Measurements from ENCODE around the gene PHF2. TPM values are rescaled to one million over a fixed set of nuclear protein-coding genes. Genes with fewer than 3 reads are reported as not detected.

The PHF2 gene
- total RNA-seq, 3 donors from 2014 or later, result 24.8 to 26.9 (median 25.9) TPM

DNA sequence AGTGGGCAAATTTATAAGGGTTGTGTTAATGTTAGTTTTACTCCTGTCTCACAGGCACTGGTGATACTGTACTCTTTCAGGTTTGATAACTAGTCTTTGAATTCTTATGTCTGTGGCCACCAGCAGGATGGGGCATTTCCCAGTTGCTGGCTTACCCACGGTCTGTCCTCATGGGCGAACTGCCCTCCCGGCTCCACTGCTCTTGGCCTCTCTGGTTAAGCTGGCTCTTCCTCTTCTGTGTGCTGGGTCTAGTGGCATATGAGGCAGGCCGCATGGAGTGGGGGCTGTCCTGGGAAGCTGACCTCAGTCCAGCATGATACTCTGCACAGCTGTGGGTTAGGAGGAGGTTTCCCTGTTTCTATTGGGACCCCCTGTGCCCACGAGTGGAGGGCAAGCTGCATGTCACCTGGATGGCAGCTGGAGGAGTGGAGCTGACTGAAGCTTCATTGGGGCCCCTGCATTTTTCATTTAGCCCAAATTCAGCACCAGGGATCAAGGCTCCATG is 19.5 kb downstream of the PHF2 start:
- H3K9me3 ChIP-seq, result no peaks in the 10 kb centered on the region
- H3K4me1 ChIP-seq, result peaks cover 0 to 9% of the 10 kb centered on the region in 2 donors
- no peak overlapping the region for H3K4me3 ChIP-seq
- no peak overlapping the region for H3K27ac ChIP-seq
- no peak for DNase-seq (ENCODE audit: low spot score in 2 of 2)
- TF ChIP-seq, protein P1, sequence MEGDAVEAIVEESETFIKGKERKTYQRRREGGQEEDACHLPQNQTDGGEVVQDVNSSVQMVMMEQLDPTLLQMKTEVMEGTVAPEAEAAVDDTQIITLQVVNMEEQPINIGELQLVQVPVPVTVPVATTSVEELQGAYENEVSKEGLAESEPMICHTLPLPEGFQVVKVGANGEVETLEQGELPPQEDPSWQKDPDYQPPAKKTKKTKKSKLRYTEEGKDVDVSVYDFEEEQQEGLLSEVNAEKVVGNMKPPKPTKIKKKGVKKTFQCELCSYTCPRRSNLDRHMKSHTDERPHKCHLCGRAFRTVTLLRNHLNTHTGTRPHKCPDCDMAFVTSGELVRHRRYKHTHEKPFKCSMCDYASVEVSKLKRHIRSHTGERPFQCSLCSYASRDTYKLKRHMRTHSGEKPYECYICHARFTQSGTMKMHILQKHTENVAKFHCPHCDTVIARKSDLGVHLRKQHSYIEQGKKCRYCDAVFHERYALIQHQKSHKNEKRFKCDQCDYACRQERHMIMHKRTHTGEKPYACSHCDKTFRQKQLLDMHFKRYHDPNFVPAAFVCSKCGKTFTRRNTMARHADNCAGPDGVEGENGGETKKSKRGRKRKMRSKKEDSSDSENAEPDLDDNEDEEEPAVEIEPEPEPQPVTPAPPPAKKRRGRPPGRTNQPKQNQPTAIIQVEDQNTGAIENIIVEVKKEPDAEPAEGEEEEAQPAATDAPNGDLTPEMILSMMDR (IDR thresholded peaks at IDR 0.05), result no peak
- TF ChIP-seq POLR2A (IDR thresholded peaks at IDR 0.05) (no peak), POLR2AphosphoS5 (IDR thresholded peaks at IDR 0.05) (no peak)
- no peaks in the 10 kb centered on the region for H3K36me3 ChIP-seq
- no peaks in the 10 kb centered on the region for H3K27me3 ChIP-seq
- intact Hi-C loops (cut with DNase I; ENCODE audit: low total_unique reads), result no loop called here

DNA sequence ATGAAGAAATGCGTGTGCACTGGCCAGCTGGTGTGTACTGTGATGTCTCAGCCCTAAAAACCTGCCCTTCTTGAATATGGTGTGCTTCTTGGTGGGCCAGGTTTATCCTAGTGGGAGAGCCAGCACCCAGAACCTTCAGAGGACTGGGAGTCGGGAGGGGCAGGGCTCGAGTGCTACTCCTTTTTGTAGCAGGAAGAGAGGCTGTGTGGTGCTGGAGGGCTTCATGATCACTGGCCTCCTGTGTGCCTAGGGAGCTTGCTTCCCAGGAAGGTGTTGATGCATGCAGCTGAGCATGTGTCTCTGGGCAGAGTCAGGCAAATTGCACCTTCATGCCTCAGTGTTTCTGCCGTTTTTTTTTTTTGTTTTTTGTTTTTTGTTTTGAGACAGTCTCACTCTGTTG is 20.0 kb downstream of the PHF2 start:
- no peaks in the 10 kb centered on the region for H3K9me3 ChIP-seq
- no peak overlapping the region for H3K27ac ChIP-seq
- H3K4me3 ChIP-seq, result no peak overlapping the region
- H3K36me3 ChIP-seq, result no peaks in the 10 kb centered on the region
- H3K4me1 ChIP-seq, result peaks cover 0 to 9% of the 10 kb centered on the region in 2 donors
- TF ChIP-seq, protein P1 (IDR thresholded peaks at IDR 0.05), result no peak
- TF ChIP-seq POLR2AphosphoS5 (IDR thresholded peaks at IDR 0.05), result no peak
- TF ChIP-seq POLR2A (IDR thresholded peaks at IDR 0.05), result no peak
- intact Hi-C loops (cut with DNase I; ENCODE audit: low total_unique reads), result no loop called here
- H3K27me3 ChIP-seq, result no peaks in the 10 kb centered on the region
- no peak for DNase-seq (ENCODE audit: low spot score in 2 of 2)

DNA sequence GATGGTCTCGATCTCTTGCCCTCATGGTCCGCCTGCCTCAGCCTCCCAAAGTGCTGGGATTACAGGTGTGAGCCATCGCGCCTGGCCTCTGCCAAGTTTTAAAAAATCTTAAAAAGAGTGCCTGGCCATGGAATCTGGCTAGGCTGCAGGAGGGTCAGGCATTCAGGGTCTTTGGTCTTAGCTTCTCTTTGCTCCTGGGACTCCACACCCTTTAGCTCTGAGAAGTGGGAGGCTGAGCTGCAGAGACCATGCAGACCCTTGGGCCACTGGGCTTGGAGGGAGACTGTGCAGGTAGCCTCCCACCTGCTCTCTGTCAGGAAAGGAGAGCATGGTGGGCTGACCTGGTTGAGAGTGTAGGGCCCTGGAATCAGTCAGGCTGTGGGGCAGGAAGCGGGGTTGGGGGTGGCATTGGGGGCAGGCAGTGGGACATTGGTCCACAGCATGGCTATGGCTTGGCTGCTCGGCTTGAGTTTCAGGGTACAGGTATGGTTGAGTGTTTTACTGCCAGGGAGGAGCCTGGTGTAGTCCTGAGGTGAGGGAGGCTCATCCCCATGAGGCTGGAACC is 20.8 kb downstream of the PHF2 start:
- no peak for DNase-seq (ENCODE audit: low spot score in 2 of 2)
- Histone ChIP-seq H3K4me3 (no peak overlapping the region), H3K27me3 (no peaks in the 10 kb centered on the region), H3K36me3 (no peaks in the 10 kb centered on the region), H3K27ac (no peak overlapping the region), H3K4me1 (peaks cover 0 to 2% of the 10 kb centered on the region in 2 donors), H3K9me3 (no peaks in the 10 kb centered on the region)
- TF ChIP-seq, protein P1 (IDR thresholded peaks at IDR 0.05), result no peak
- no peak for TF ChIP-seq POLR2A (IDR thresholded peaks at IDR 0.05)
- TF ChIP-seq POLR2AphosphoS5 (IDR thresholded peaks at IDR 0.05), result no peak
- intact Hi-C loops (cut with DNase I; ENCODE audit: low total_unique reads), result no loop called here

DNA sequence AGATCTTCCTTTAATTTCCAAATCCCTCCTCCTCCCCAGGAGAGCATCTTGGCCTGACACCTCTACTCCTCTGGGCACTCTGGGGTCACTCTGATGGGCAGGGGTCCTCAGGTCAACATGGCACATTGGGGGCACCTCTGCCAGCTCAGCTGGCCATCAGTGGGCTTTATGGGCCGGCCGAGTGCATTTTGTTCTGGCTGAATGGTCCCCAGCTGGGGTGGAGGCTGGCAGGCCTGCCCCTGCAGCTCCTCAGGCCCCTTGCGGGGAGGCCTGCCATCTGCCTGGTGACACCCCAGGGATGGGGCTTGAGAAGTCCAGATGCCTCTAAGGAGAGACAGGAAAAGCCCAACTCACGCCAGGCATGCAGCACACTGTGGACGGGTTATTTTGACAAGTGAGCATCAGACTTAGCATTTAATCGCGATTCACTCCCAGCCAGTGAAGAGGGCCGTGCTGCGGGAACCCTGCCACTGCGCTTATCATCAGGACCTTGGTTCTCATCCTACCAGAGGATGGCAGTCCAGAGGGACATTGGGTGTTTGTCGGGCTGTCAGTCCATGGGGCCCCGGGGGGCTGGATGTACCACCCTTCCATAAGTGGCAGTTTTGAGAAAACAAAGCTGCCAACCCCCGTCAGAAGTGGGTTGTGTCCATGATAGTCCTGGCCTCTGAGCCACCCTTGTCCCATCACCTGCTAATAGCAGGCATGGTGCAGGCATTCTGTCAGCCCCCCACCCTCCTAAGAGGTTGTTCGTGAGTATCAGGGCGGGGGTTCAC is 21.7 kb downstream of the PHF2 start:
- Histone ChIP-seq H3K27me3 (no peaks in the 10 kb centered on the region), H3K4me1 (no peaks in the 10 kb centered on the region), H3K4me3 (no peak overlapping the region), H3K9me3 (no peaks in the 10 kb centered on the region), H3K36me3 (no peaks in the 10 kb centered on the region), H3K27ac (no peak overlapping the region)
- DNase-seq (ENCODE audit: low spot score in 2 of 2), result no peak
- intact Hi-C loops (cut with DNase I; ENCODE audit: low total_unique reads), result no loop called here
- no peak for TF ChIP-seq POLR2A (IDR thresholded peaks at IDR 0.05)
- no peak for TF ChIP-seq POLR2AphosphoS5 (IDR thresholded peaks at IDR 0.05)
- TF ChIP-seq, protein P1 (IDR thresholded peaks at IDR 0.05), result no peak

DNA sequence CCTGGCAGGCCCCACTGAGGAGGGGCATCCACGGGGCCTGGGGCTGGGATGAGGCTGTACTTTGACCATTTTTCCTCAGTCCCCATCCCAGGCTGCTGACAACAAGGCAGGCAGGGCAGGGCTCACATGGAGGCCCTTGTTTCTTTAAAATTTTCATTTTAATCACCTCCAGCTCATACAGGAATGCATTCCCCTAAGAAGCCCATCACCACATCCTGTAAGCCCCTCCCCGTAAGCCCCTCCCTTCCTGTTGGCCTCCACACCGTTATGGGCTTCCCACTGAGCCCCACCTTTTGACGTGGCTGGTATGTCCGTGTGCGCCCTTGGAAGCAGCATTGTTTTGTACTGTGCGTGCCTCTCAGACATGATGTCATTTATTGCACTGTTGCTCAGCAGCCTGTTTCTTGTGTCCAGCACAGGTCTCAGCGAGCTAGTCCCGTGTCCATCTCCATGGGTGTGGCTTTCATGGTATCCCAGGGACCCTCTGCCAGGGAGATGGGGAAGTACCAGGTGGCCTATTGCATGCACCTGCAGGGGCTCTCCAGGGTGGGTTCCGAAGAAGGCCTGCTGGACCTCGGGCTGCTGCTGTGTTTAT is 22.4 kb downstream of the PHF2 start:
- Histone ChIP-seq H3K9me3 (no peaks in the 10 kb centered on the region), H3K27ac (no peak overlapping the region), H3K4me1 (no peaks in the 10 kb centered on the region), H3K36me3 (no peaks in the 10 kb centered on the region), H3K4me3 (no peak overlapping the region), H3K27me3 (no peaks in the 10 kb centered on the region)
- no peak for TF ChIP-seq POLR2AphosphoS5 (IDR thresholded peaks at IDR 0.05)
- TF ChIP-seq, protein P1 (IDR thresholded peaks at IDR 0.05), result no peak
- TF ChIP-seq POLR2A (IDR thresholded peaks at IDR 0.05), result no peak
- intact Hi-C loops (cut with DNase I; ENCODE audit: low total_unique reads), result no loop called here
- no peak for DNase-seq (ENCODE audit: low spot score in 2 of 2)

All from breast epithelium (tissue), 4 donors.